H4 (cell line): Measurements from ENCODE around the gene AURKA. TPM values are rescaled to one million over a fixed set of nuclear protein-coding genes. Genes with fewer than 3 reads are reported as not detected.

Experiments used
- DNase-seq: peaks from one replicate; pipeline ENCODE4 v3.0.0-alpha.2; 2015; ENCODE audit warnings: low spot score
- total RNA-seq: library from RNA; depleted of rRNA; stranded (reverse); fragments of >200 nt; shearing (Covaris generic); gene quantifications from 2 replicates; pipeline ENCODE4 v1.2.3, GENCODE V29; 2014; rRNA removed

The AURKA gene
- total RNA-seq = 97.8 and 119 TPM in 2 replicates

GRCh38 chr20:56392132-56392880, at the start of gene AURKA, which contains the start of gene CSTF1:
TSS of gene AURKA (minus strand) at chr20:56392215. CDS start at chr20:56388197, 4,018 bp downstream.
TSS of gene CSTF1 (plus strand) at chr20:56392645. CDS start at chr20:56395553, 2,908 bp downstream.
- DNase-seq = peak; percentile 99

GRCh38 chr20:56440346-56441007, 48.5 kb upstream of the AURKA start:
- no peak for DNase-seq

- no peak for DNase-seq
Measured at GRCh38 chr20:56439771-56440291, 47.8 kb upstream of the AURKA start.

GRCh38 chr20:56438284-56438683, 46.3 kb upstream of the AURKA start:
- DNase-seq = no peak

GRCh38 chr20:56437196-56437960, 45.4 kb upstream of the AURKA start:
- no peak for DNase-seq

- no peak for DNase-seq
Measured at GRCh38 chr20:56433880-56434255, 41.9 kb upstream of the AURKA start.

GRCh38 chr20:56433221-56433879, 41.3 kb upstream of the AURKA start:
- no peak for DNase-seq

GRCh38 chr20:56431471-56431870, 39.5 kb upstream of the AURKA start:
- no peak for DNase-seq

- DNase-seq = no peak
Measured at GRCh38 chr20:56430957-56431356, 38.9 kb upstream of the AURKA start.

GRCh38 chr20:56430461-56430860, 38.4 kb upstream of the AURKA start:
- DNase-seq = no peak

- DNase-seq = no peak
Measured at GRCh38 chr20:56429941-56430340, 37.9 kb upstream of the AURKA start.

GRCh38 chr20:56429502-56429901, 37.5 kb upstream of the AURKA start:
- DNase-seq = no peak

GRCh38 chr20:56428881-56429280, 36.9 kb upstream of the AURKA start:
- no peak for DNase-seq

- DNase-seq = no peak
Measured at GRCh38 chr20:56428410-56428809, 36.4 kb upstream of the AURKA start.

GRCh38 chr20:56427797-56428196, 35.8 kb upstream of the AURKA start:
- no peak for DNase-seq

- DNase-seq = no peak
Measured at GRCh38 chr20:56426926-56427325, 34.9 kb upstream of the AURKA start.

- no peak for DNase-seq
Measured at GRCh38 chr20:56426026-56426425, 34.0 kb upstream of the AURKA start.

- no peak for DNase-seq
Measured at GRCh38 chr20:56424931-56425330, 32.9 kb upstream of the AURKA start.

GRCh38 chr20:56423886-56424285, 31.9 kb upstream of the AURKA start:
- no peak for DNase-seq

GRCh38 chr20:56423211-56423610, 31.2 kb upstream of the AURKA start:
- no peak for DNase-seq

GRCh38 chr20:56422824-56423189, 30.8 kb upstream of the AURKA start:
- DNase-seq = no peak
